HG03521 (cell line): ENCODE results near the gene YIF1B.
"Not testable (repeated sequence)": the region's sequence is repeated elsewhere in the genome, so short reads cannot be mapped to it uniquely, and the experiment has no call there.

Experiments used
- ATAC-seq: cut with Tn5 transposase; IDR thresholded peaks from one replicate; pipeline ENCODE4 v1.9.1; 2021; ENCODE audit warnings: mild to moderate bottlenecking, moderate library complexity; ENCODE audit not compliant: unreplicated experiment

The YIF1B gene, protein sequence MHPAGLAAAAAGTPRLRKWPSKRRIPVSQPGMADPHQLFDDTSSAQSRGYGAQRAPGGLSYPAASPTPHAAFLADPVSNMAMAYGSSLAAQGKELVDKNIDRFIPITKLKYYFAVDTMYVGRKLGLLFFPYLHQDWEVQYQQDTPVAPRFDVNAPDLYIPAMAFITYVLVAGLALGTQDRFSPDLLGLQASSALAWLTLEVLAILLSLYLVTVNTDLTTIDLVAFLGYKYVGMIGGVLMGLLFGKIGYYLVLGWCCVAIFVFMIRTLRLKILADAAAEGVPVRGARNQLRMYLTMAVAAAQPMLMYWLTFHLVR

DNA sequence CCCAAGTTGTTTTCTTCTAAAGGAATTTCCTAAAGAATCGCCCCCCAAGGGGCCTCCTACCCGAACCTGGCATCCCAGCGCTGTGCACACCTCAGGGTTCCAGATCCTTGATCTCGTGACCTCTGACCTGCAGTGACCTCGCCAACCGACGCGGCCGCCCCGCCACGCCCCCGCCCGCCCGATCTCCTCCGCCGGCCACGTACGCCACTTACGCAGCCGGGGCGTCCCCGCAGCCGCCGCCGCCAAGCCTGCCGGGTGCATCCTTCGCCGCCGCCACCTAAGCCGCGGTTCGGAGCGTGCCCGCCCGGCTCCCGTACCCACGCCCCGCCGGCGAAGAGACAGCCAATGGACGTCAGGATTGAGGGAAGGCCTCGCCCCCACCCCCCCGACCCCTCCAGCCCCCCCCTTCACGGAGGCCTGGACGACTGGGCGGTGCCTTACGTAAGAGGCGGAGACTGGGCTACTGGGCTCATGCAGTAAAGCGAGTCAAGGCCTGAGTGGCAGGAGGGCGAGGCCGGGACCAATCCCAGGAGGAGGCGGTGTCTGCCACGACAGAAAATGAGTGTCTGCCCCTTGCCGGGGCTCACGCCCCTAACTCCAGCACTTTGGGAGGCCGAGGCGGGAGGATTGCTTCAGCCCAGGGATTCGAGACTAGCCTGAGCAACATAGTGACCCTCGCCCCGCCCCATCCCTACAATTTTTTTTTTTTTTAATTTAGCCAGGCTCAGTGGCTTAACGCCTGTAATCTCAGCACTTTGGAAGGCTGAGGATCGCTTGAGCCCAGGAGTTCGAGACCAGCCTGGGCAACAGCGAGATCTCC, at the start of gene YIF1B:
Gene YIF1B, minus strand, starts transcription at position 291 of the 820 bp plus-strand sequence. Its CDS starts 30 bp downstream, at position 261.
- ATAC-seq: peak; percentile 87

DNA sequence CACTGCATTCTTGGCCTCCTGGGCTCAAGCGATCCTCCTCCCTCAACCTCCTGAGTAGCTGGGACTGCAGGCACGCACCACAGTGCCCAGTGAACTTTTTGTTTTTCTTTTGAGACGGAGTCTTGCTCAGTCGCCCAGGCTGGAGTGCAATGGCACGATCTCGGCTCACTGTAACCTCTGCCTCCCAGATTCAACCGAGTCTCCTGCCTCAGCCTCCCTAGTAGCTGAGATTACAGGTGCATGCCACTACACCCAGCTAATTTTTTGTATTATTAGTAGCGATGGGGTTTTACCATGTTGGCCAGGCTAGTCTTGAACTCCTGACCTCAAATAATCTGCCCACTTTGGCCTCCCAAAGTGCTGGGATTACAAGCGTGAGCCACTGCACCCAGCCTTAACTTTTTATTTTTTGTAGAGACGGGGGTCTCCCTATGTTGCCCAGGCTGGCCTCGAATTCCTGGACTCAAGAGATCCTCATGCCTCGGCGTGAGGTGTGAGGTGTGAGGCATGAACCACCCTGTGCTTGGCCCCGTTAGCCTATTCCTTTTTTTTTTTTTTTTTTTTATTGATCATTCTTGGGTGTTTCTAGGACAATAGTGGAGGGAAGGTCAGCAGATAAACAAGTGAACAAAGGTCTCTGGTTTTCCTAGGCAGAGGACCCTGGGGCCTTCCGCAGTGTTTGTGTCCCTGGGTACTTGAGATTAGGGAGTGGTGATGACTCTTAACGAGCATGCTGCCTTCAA, 47.4 kb upstream of the YIF1B start:
- not testable (repeated sequence) for ATAC-seq

DNA sequence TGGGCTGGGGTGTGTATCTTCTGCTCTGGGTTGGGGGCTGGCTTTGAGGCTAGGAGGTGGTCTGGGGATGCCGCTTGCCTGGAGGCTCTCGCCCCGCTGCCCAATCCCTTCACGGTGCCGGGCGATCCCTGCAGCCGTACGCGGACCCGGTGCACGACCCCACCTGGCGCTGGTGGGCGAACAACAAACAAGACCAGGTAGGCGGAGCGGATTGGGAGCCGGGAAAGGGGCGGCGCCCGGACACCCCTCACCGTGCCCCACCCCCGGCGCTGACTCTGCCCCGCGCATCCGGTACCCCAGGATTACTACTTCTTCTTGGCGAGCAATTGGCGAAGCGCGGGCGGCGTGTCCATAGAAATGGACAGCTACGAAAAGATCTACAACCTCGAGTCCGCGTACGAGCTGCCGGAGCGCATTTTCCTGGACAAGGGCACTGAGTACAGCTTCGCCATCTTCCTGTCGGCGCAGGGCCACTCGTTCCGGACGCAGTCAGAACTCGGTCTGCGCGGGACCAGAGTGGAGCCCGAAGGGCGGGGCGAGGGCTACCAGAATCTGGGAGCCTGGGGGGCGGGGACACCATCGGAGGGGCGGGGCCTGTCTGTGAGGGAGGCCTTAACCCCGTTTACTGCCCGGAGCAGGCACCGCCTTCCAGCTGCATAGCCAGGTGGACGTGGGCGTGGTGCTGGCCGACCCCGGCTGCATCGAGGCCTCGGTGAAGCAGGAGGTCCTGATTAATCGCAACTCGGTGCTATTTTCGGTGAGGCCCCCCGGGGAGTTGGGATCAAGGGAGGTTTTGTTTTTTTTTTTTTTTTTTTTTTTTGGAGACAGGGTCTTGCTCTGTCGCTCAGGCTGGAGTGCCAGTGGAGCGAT, 46.6 kb upstream of the YIF1B start:
- ATAC-seq: no peak

DNA sequence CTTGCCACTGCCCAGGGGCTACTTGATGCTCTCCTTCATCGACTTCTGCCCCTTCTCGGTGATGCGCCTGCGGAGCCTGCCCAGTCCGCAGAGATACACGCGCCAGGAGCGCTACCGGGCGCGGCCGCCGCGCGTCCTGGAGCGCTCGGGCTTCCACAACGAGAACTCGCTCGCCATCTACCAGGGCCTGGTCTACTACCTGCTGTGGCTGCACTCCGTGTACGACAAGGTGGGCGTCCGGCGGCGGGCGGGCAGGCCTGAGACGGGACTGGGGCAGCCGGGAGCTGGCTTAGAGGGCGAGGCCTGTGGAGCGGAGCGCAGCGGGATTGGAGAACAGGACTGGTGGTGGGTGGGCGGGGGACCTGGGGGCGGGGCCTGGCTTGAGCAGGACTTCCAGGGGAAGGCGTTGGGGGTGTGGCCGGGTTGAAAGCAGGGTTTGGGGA, 45.9 kb upstream of the YIF1B start:
- no peak for ATAC-seq

DNA sequence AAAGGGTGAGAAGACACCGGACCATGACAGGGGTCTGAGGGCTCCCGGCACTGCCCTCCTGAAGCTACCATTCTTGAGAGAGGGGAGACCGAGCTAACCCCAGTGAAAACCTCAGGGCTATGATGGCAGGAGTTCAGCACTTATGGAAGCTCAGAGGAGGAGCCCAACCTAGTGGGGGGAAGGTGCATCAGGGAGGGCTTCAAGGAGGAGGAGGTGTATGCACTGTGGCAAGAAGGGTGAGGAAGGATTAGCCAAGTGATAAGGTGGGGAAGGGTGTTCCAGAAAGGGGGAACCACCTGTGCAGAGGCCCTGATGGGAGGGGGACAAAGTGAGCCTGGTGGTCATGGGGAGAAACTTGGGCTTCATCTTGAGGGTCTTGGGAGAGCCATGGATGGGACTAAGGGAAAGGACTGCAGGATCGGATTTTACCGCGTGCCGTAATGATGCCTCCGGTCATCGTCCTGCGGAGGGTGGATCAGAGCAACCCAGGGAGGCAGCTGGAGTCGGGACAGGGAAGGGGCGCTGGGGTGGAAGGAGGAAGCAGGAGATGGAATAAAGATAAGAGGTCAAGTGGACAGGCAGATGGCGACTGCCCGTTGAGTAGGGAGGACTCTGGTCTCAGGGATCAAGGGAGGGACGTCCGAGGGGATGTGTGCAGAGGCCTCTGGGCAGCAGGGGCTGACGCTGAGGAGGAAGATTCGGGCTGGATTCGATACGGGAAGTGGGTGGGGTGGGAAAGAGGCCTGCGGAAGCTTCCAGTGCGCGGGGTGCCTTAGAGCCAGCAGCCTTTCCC, 45.3 kb upstream of the YIF1B start:
- no peak for ATAC-seq

DNA sequence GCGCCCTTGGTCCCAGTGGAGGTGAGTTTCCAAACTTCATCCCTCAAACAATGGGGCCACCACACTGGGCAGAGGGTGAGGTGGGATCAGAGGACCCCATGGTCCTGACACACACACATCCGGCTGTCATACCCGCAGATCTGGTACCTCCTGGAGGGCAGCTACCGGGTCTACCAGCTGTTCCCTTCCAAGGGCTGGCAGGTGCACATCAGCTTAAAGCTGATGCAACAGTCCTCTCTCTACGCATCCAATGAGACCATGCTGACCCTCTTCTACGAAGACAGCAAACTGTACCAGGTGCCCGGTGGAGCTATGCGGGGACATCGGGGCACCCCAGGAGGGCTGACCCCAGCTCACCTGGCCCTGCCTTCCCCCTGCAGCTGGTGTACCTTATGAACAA, 44.6 kb upstream of the YIF1B start:
- no peak for ATAC-seq

DNA sequence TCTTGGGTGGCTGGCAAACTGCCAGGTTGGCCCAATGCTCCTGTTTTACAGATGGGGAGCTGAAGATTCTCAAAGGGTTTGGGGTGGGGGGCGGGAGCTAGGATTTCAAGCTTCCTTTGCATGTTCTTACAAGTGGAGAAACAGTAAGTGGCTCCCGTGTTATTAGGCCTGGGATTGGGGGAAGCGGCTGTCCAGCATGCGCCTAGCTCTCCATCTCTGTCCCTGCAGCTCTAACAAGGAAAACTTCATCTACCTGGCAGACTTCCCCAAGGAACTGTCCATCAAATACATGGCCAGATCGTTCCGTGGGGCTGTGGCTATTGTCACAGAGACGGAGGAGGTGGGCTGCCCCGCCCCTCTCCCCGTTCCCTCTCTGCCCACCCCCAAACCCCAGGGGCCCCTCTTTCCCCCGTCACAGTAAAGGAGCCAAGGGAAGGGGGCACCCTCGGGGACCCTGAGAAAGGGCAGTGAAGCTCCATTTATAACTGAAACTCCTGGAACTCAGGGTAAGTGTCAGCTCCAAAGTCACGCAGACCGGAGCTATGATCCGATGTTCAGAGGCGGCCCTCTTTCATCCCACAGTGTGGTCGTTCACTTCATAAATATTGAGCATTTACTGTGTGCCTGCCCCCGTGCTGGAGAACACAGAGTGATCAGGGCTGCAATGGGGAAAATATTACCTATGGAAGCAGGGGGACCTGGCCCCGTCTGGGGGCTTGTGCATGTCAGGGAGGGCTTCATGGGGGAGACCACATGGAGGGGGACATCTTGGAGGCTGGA, 43.7 kb upstream of the YIF1B start:
- ATAC-seq: no peak

DNA sequence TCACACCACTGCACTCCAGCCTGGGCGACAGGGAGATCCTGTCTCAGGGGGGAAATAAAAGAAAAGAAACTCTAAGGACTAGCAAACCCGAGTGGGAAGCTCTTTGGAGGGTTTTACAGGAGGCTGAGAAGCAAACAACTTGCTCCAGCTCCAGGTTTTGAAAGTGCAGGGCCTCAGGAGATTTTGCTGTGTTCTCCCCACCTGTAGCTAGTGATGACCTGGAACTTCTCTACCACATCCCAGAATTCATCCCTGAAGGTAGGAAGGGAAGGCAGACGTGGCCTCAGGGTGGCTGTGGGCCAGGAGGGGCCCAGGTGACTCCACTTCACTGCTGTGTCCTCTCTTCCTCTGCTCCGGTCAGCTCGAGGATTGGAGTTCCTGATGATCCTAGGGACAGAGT, 42.3 kb upstream of the YIF1B start:
- no peak for ATAC-seq

DNA sequence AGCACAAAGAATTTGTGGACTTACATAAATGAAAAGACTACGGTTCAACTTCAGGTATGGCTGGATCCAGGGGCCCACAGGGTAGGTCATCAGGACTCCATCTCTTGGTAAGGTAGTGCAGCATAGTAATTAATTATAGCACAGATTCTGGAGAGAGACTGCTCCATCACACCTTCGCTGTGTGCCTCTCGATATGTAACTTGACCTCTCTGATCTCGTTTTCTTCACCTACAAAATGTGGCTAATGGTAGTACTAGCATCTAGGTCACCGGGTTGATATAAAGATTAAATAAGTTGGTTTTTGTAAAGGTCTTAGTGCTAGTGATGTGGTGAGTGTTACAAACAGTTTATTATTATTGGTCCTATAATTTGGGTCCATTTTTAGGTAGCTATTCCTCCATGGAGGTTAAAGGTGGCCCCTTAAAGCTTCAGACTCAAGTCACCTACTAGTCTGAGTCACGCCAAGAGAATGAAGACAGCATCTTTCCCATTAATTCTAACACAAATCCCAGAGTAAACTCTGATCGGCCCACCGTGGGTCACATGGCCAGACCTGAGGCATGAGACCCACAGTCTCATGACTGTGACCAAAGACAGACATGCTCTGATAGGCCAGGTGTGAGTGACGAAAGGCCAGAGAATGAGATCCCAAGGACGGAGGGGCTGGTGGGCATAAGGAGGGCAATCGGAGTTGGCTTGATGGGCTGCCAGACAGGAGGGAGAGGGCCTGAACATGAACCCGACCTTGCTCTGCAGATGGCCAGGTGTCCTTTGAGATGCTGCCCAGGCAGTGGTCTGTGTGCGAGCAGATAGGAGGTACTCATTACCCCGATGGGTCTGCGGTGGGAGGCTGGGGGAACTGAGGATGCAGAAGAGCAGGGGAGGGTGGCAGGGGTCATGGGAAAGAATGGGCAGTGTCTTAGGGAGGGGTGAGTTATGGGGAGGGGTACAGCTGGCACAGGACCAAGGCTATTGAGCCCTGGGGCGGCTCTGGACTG, 40.3 kb upstream of the YIF1B start:
- no peak for ATAC-seq

DNA sequence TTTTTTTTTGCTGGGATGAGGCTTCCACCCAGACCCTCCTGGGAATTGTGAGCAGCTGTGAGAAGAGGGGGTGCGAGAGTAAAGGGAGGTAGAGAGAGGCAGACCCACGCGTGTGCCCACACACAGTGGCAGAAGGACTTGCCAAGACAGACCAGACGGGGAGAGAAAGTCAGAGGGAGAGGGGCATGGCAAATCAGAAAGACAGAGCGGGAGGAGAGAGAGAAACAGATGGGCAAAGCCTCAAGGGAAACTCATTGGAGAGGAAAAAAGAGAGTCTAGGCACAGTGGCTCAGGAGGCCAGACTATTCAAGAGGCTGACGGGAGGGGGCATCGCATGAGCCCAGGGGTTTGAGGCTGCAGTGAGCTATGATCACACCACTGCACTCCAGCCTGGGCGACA, 36.9 kb upstream of the YIF1B start:
- ATAC-seq: no peak

DNA sequence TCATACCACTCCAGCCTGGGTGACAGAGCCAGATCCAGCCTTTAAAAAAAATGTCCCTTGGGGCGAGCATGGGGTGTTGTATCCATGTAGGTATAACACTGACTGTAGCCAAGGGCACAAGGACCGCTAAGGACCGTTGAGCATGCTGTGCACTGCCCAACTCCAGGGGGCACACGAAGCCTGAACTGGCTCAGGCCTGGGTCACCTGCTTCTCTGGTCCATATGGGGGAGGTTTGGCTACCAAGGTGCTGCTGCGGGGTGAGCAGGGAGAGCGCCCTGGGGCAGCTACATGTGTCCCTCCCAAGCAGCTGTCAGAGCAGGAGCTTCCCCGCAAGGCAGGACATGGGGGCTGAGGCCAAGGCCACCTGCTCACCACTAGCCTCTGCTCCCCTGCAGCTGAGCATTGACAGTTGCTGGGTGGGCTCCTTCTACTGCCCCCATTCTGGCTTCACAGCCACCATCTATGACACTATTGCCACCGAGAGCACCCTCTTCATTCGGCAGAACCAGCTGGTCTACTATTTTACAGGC, 36.2 kb upstream of the YIF1B start:
- no peak for ATAC-seq

DNA sequence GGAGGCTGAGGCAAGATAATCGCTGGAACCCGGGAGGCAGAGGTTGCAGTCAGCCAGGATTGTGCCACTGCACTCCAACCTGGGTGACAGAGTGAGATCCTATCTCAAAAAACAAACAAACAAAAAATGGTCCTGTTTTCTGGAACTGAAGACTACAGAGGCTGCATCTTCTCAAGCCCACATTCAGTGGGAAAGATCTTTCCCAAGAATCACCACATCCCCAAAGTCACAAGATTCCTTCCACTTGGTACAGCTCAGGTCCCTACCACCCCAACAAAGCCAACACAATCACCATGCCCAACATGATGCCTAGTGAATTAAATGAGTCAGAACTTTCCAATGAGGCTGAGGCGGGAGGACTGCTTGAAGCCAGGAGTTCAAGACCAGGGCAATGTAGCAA, 35.1 kb upstream of the YIF1B start:
- ATAC-seq: no peak

DNA sequence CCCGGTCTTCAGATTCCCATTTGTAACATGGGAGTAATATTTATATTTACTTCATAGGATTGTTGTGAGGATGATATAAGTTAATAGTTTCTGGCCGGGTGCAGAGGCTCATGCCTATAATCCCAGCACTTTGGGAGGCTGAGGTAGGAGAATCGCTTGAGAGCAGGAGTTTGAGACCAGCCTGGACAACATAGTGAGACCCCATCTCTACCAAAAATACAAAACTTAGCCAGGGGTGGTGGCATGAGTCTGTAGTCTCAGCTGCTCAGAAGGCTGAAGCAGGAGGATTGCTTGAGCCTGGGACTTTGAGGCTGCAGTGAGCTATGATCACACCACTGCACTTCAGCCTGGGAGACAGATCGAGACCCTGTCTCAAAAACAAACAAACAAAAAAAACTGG, 31.1 kb upstream of the YIF1B start:
- no peak for ATAC-seq

DNA sequence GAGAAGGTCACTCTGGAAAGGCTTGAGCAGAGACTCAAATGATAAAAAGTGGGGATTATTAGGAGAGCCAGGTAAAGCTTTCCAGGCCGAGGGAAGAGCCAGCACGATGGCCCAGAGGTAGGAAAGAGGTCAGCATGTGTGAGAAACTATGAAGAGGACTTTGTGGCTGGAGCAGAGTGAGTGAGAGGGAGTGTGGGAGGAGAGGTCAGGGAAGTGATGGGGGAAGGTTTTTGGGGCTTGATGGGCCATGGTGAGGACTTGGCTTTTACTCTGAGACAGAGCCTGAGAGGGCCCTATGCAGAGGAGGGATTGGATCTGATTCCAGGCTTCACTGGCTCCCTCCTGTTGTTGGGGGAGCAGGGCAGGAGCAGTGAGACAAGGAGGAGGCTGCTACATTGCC, 25.2 kb upstream of the YIF1B start:
- no peak for ATAC-seq

DNA sequence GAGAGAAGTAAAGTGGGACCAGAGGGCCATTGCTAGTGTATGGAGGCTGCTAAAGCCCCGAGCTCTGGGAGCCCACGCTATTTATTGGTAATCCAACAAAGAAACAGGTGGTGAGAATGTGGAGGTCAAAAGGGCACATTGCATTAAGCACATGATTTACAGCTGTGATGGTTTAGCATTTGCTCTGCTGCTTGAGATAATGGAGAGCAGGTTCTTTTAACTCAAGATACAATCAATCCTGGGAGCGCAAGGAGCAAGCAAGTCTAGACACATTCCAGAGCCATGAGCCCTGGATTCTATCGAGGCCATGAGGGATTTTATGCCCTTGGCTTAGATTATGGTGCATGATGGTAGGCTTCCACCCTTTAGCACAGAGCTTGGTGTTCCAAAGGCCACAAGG, 23.3 kb upstream of the YIF1B start:
- ATAC-seq: not testable (repeated sequence)

DNA sequence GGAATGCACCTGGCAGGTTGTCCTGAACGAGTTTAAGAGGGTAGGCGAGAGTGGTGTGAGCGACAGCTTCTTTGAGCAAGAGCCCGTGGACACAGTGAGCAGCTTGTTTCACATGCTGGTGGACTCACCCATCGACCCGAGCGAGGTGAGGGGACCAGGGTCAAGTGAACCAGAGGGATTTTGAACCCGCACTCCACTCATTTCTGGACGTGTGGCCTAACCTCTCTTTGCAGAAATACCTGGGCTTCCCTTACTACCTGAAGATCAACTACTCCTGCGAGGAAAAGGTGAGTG, 21.6 kb upstream of the YIF1B start:
- no peak for ATAC-seq

DNA sequence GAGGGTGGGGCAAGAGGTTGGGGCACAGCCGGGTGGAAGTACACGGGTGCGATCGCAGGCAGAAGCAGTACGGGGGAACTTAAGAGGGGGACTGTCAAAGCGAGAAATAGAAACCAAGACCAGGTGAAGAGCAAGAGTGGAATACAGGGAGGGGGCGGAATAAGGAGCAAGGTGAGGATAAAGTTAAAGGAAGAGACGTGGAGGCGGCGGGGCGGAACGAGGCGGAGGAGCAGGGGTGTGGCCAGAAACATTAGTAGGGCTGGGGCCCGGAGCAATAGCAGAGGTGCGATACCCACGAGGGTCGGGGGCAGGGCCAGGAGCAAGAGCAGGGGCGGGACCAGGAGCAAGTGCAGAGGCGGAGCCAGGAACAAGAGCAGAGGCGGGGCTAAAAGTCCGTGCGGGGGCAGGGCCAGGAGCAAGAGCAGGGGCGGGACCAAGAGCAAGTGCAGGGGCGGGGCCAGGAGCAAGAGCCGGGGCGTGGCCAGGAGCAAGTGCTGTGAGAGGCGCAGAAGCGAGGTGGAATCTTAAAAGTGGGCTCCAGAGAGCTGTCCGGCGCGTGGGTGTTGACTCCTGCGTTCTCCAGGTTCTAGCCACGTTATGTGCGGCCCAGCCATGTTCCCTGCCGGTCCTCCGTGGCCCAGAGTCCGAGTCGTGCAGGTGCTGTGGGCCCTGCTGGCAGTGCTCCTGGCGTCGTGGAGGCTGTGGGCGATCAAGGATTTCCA, 21.1 kb upstream of the YIF1B start:
- peak; percentile 52 for ATAC-seq
